ENCODE results near the gene PRR15L.

DNA sequence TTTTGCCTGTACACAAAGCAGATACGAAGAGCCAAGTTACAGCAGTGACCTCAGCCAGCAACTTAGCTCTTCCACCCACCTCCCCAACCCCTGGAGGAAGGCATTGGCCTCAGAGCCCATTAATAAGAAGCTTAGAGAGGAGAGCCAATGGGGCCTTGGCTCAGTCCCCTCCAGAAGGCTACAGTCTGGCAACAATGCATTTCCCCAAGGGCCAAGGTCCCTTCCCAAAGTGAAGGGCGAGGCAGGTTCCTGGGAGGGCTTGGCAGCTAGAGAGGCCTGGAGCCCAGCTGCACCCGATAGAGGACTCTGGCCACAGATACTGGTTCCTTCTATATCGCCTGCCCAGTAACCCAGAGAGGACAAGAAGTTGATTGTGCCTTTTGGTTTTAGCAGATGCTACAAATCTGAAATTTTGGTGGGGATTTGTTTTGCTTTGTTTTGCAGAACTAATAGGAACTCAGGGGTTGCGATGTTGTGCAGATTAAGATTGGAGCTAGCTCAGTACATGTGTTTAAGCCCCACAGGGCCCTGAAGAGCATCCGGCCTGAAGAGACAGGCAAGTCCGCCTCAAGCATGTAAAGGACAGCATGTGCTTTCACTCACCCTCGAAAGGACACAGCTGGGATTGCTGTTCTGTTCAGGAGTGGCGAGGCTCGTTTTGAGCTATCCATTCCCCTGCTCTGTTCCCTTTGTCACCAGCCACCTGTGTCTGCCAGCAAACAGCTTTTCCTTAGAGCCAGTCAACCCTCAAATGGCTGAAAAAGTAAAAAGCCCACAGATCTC is 28.3 kb downstream of the PRR15L start:
- TF ChIP-seq EZH2phosphoT487 (IDR thresholded peaks at IDR 0.05; ENCODE audit: low read depth), result no peak
- TF ChIP-seq, protein P1, sequence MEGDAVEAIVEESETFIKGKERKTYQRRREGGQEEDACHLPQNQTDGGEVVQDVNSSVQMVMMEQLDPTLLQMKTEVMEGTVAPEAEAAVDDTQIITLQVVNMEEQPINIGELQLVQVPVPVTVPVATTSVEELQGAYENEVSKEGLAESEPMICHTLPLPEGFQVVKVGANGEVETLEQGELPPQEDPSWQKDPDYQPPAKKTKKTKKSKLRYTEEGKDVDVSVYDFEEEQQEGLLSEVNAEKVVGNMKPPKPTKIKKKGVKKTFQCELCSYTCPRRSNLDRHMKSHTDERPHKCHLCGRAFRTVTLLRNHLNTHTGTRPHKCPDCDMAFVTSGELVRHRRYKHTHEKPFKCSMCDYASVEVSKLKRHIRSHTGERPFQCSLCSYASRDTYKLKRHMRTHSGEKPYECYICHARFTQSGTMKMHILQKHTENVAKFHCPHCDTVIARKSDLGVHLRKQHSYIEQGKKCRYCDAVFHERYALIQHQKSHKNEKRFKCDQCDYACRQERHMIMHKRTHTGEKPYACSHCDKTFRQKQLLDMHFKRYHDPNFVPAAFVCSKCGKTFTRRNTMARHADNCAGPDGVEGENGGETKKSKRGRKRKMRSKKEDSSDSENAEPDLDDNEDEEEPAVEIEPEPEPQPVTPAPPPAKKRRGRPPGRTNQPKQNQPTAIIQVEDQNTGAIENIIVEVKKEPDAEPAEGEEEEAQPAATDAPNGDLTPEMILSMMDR (IDR thresholded peaks at IDR 0.05; ENCODE audit: low read depth, low read length), result no peak
